ENCODE results near the gene LSM4. TPM values are rescaled to one million over a fixed set of nuclear protein-coding genes. Genes with fewer than 3 reads are reported as not detected.

LSM4 gene
- total RNA-seq, 1 donor from 2014 or later, result 150 TPM

DNA sequence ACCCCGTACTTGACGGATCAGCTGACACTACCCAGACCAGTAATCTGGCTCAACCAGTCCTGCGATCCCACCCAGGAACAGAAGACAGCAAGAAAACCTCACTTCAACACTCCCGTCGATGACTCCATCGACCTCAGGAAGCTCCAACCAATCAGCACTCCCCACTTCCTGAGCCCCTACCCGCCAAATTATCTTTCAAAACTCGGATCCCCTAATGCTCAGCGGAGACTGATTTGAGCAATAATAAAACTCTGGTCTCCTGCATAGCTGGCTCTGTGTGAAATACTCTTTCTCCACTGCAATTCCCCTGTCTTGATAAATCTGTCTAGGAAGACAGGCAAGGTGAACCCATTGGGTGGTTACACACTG lies 1.2 kb downstream of the LSM4 start:
- no peak for DNase-seq (ENCODE audit: low spot score, unreplicated experiment)
- Mint-ChIP-seq H3K27ac (peak overlapping the region; percentile 87), H3K4me1 (ENCODE audit: low read depth) (peaks cover 39% of the 10 kb centered on the region), H3K27me3 (no peaks in the 10 kb centered on the region), H3K9me3 (ENCODE audit: low read depth) (no peaks in the 10 kb centered on the region), H3K4me3 (ENCODE audit: low read depth) (peak overlapping the region; percentile 88), H3K36me3 (ENCODE audit: insufficient read depth) (no peaks in the 10 kb centered on the region)
- TF ChIP-seq, protein P1, sequence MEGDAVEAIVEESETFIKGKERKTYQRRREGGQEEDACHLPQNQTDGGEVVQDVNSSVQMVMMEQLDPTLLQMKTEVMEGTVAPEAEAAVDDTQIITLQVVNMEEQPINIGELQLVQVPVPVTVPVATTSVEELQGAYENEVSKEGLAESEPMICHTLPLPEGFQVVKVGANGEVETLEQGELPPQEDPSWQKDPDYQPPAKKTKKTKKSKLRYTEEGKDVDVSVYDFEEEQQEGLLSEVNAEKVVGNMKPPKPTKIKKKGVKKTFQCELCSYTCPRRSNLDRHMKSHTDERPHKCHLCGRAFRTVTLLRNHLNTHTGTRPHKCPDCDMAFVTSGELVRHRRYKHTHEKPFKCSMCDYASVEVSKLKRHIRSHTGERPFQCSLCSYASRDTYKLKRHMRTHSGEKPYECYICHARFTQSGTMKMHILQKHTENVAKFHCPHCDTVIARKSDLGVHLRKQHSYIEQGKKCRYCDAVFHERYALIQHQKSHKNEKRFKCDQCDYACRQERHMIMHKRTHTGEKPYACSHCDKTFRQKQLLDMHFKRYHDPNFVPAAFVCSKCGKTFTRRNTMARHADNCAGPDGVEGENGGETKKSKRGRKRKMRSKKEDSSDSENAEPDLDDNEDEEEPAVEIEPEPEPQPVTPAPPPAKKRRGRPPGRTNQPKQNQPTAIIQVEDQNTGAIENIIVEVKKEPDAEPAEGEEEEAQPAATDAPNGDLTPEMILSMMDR (IDR thresholded peaks at IDR 0.05; ENCODE audit: unreplicated experiment), result no peak

DNA sequence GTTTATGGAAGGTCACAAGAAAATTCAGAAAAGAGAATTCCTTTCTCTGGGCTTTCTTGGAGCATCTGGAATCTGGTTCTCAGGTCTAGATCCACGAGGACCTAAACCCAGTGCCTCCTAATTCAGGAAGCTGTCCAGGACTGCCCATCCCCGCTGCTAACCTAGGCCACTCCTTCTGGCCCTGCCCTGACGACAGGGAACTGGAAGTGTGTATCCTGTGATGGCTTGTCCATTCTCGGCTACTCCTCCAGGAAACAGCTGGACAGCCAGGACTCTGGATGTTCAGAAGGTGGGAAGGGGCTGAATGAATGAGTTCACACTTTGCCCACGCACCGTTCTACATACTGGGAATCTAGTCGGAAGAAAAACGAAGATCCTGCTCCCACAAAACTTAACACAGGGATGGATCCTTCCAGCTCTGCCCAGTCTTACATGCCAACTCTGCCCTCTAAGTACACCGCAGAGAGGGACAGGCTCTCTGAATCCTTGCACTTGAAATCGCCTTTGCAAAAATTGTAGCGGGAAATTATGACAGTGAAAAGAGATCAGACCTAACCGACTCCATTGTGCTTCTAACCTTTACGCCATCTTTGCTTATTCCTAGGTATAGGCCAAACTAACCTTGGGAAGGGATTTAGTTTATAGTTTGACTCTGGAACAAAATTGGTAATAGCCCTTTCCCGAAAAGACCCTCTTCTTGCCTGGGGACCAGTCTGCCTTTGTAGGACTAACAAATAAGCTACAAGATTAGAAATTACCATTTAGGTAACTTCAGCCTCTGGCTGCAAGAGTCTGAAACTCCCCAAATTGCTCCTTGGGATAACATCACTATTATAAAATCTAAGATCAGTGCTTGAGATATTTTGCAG lies 1.8 kb downstream of the LSM4 start:
- Mint-ChIP-seq H3K9me3 (ENCODE audit: low read depth) (no peaks in the 10 kb centered on the region), H3K27me3 (no peaks in the 10 kb centered on the region), H3K4me3 (ENCODE audit: low read depth) (peak overlapping the region; percentile 88), H3K4me1 (ENCODE audit: low read depth) (peaks cover 39% of the 10 kb centered on the region), H3K36me3 (ENCODE audit: insufficient read depth) (peaks cover under 1% of the 10 kb centered on the region), H3K27ac (peak overlapping the region; percentile 87)
- TF ChIP-seq, protein P1 (IDR thresholded peaks at IDR 0.05; ENCODE audit: unreplicated experiment), result no peak
- no peak for DNase-seq (ENCODE audit: low spot score, unreplicated experiment)

DNA sequence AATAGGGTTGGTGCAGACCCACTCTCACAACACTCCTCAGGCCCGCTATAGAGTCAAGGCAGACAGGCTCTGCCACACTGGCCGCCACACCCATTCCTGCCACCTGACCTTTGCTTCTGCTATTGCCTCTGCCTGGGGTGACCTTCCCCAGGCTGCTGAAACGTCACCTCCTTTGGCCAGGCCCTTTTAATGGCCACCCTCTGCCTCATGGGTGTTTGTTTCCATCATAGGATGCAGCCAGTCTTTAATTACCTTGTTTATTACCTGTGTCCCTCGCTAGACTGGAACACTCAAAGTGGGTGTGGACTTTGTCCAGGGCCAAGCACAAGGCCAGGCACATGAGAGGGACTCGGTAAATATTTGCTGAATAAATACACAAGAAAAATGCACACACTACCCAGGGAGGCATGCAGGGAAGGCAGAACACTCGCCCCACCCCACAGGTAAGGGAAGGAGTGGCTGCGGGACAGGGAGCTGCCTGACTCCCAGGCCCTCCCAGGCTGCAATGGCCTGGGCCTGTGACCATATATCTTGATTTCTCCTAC lies 3.2 kb downstream of the LSM4 start:
- no peak for DNase-seq (ENCODE audit: low spot score, unreplicated experiment)
- Mint-ChIP-seq H3K4me1 (ENCODE audit: low read depth) (peaks cover 45% of the 10 kb centered on the region), H3K27me3 (no peaks in the 10 kb centered on the region), H3K36me3 (ENCODE audit: insufficient read depth) (peaks cover 1% of the 10 kb centered on the region), H3K4me3 (ENCODE audit: low read depth) (peak overlapping the region; percentile 27), H3K27ac (peak overlapping the region; percentile 94), H3K9me3 (ENCODE audit: low read depth) (no peaks in the 10 kb centered on the region)
- TF ChIP-seq, protein P1 (IDR thresholded peaks at IDR 0.05; ENCODE audit: unreplicated experiment), result no peak

DNA sequence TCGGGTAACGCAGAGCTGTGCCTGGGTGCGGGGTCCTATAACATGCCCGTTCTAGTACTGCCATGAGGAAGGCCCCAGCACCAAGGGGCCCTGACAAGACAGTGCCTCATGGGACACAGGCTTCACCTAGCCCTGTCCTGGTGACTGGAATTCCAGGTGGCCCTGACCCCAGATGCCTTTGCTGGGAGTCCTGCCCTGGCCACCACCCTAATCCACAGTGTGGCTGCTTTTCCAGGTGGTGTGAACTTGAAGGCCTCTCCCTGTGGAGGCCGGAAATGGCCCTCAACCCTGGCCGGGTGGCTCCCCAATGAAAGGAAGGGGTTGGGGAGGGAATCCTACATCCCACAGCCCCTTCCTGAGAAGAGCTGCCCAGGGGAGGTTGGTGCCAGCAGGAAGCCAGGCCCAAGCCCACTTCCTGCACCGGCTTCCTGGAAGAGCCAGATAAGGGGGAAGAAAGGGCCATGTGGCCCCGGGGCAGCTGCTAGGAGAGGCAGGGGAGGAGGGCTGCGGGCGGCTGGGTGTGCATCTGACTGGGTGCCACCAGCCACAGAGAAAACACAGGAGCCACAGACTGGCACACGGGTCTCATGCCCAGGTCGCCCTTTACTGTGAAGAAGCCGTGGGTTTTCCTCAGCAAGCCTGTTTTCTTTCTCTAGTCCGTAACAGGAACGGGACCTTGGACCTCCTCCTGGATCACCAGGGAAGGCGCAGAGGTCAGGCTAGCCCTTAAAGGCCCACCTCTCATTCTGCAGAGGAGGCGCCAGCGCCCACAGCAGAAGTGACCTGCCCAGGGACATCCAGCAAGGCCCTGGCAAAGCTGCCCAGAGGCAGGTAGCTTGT lies 4.7 kb downstream of the LSM4 start:
- no peaks in the 10 kb centered on the region for H3K9me3 Mint-ChIP-seq (ENCODE audit: low read depth)
- no peak overlapping the region for H3K27ac Mint-ChIP-seq
- no peak overlapping the region for H3K4me3 Mint-ChIP-seq (ENCODE audit: low read depth)
- peaks cover 4% of the 10 kb centered on the region for H3K36me3 Mint-ChIP-seq (ENCODE audit: insufficient read depth)
- no peak for DNase-seq (ENCODE audit: low spot score, unreplicated experiment)
- TF ChIP-seq, protein P1 (IDR thresholded peaks at IDR 0.05; ENCODE audit: unreplicated experiment), result no peak
- H3K4me1 Mint-ChIP-seq (ENCODE audit: low read depth), result peaks cover 37% of the 10 kb centered on the region
- no peaks in the 10 kb centered on the region for H3K27me3 Mint-ChIP-seq

DNA sequence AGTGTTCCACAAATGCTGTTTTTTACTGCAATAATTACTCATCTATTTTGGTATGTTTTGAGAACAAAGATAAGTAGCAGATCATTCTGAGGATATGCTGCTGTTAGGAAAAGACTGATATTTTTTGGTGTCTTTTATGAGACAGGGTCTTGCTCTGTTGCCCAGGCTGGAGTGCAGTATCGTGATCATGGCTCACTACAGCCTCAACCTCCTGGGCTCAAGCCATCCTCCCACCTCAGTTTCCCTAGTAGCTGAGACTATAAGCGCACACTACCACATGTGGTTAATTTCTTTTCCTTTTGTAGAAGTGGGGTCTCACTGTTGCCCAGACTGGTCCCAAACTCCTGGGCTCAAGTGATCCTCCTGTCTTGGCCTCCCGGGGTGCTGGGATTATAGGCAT lies 9.5 kb downstream of the LSM4 start:
- TF ChIP-seq, protein P1 (IDR thresholded peaks at IDR 0.05; ENCODE audit: unreplicated experiment), result no peak
- Mint-ChIP-seq H3K27me3 (no peaks in the 10 kb centered on the region), H3K9me3 (ENCODE audit: low read depth) (no peaks in the 10 kb centered on the region), H3K4me3 (ENCODE audit: low read depth) (no peak overlapping the region), H3K27ac (no peak overlapping the region), H3K36me3 (ENCODE audit: insufficient read depth) (peaks cover 4% of the 10 kb centered on the region), H3K4me1 (ENCODE audit: low read depth) (peaks cover 6% of the 10 kb centered on the region)
- no peak for DNase-seq (ENCODE audit: low spot score, unreplicated experiment)

All from progenitor cell of endocrine pancreas (in vitro differentiated cells).